Measurements from ENCODE around the gene ZNF468. TPM values are rescaled to one million over a fixed set of nuclear protein-coding genes. Genes with fewer than 3 reads are reported as not detected.
"Not testable (repeated sequence)": the region's sequence is repeated elsewhere in the genome, so short reads cannot be mapped to it uniquely, and the experiment has no call there.

ZNF468 gene
- polyA plus RNA-seq, 2 donors = 4.5 to 5.2 TPM

DNA sequence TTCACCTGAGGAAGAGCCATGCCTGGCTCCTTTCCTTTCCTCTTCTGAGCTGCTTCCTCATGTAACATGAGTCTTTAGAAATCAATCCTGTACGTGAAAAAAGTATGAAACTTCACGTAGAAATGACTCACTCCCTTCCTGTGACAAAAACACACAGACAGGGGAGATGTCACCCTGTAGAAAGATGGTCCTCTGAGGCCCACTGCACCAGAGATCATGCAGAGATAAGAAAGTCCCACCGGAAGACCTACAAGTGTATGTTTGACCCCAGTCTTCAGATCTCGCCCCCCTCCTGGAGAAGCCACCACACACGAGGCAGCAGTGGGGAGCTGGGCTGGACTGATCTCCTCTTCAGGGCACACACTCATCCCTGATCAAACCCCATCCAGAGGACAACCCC is 23.9 kb downstream of the ZNF468 start:
- WGBS, 2 donors = 58 to 65% methylated on average over 5 of the region's 5 CpGs
- not testable (repeated sequence) for H3K9me3 ChIP-seq (ENCODE audit: control insufficient read depth in 2 of 2, insufficient read depth in 1 of 2, low read depth in 1 of 2, low read length in 1 of 2); H3K36me3 ChIP-seq (ENCODE audit: control insufficient read depth in 2 of 2, insufficient read depth in 2 of 2, low read length in 1 of 2)

DNA sequence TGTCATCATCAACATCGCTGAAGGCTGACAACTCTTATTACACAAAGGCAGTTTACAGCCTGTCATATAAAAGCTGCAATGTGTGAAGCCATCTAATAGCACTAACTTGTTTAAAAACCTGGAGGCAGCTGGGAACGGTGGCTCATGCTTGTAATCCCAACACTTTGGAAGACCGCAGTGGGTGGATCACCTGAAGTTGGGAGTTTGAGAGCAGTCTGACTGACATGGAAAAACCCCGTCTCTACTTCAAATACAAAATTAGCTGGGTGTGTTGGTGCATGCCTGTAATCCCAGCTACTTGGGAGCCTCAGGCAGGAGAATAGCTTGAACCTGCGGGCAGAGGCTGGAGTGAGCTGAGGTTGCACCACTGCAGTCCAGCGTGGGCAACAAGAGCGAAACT is 27.6 kb downstream of the ZNF468 start:
- H3K27me3 ChIP-seq (ENCODE audit: control insufficient read depth in 1 of 2, insufficient read depth in 2 of 2, low read length in 2 of 2); H3K9me3 ChIP-seq (ENCODE audit: control insufficient read depth in 2 of 2, insufficient read depth in 1 of 2, low read depth in 1 of 2, low read length in 1 of 2); H3K36me3 ChIP-seq (ENCODE audit: control insufficient read depth in 2 of 2, insufficient read depth in 2 of 2, low read length in 1 of 2); H3K4me3 ChIP-seq (ENCODE audit: low read depth in 1 of 2, low read length in 2 of 2); H3K27ac ChIP-seq (ENCODE audit: low read depth in 2 of 2, low read length in 1 of 2); H3K4me1 ChIP-seq (ENCODE audit: control insufficient read depth in 2 of 2, insufficient read depth in 2 of 2, low read length in 1 of 2): not testable (repeated sequence)
- WGBS, 2 donors = 88 to 90% methylated on average over 7 of the region's 7 CpGs

More for the DNA sequence above, 23.9 kb downstream of the ZNF468 start:
- H3K27me3 ChIP-seq (ENCODE audit: control insufficient read depth in 1 of 2, insufficient read depth in 2 of 2, low read length in 2 of 2); H3K4me3 ChIP-seq (ENCODE audit: low read depth in 1 of 2, low read length in 2 of 2); H3K4me1 ChIP-seq (ENCODE audit: control insufficient read depth in 2 of 2, insufficient read depth in 2 of 2, low read length in 1 of 2); H3K27ac ChIP-seq (ENCODE audit: low read depth in 2 of 2, low read length in 1 of 2): not testable (repeated sequence)

DNA sequence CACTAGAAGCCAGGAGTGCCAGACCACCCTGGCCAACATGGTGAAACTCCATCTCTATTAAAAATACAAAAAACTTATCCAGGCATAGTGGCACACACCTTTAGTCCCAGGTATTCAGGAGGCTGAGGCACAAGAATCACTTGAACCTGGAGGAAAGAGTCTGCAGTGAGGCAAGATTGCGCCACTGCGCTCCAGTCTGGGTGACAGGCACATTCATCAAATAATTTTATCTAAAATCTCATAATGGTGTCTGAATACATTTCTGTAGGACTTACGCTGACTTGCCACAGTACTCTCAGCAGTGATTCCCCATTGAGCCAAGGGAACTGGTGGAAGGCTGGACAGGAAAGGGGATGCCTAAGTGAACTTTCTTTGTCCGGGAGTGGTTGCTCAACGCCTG is 31.7 kb downstream of the ZNF468 start:
- Histone ChIP-seq H3K36me3 (ENCODE audit: control insufficient read depth in 2 of 2, insufficient read depth in 2 of 2, low read length in 1 of 2) (no peaks in the 10 kb centered on the region), H3K9me3 (ENCODE audit: control insufficient read depth in 2 of 2, insufficient read depth in 1 of 2, low read depth in 1 of 2, low read length in 1 of 2) (peaks cover 0 to 2% of the 10 kb centered on the region in 2 donors), H3K27me3 (ENCODE audit: control insufficient read depth in 1 of 2, insufficient read depth in 2 of 2, low read length in 2 of 2) (no peaks in the 10 kb centered on the region), H3K4me3 (ENCODE audit: low read depth in 1 of 2, low read length in 2 of 2) (no peak overlapping the region), H3K27ac (ENCODE audit: low read depth in 2 of 2, low read length in 1 of 2) (no peak overlapping the region), H3K4me1 (ENCODE audit: control insufficient read depth in 2 of 2, insufficient read depth in 2 of 2, low read length in 1 of 2) (no peaks in the 10 kb centered on the region)
- 90 to 94% methylated on average over 5 of the region's 5 CpGs for WGBS, 2 donors

DNA sequence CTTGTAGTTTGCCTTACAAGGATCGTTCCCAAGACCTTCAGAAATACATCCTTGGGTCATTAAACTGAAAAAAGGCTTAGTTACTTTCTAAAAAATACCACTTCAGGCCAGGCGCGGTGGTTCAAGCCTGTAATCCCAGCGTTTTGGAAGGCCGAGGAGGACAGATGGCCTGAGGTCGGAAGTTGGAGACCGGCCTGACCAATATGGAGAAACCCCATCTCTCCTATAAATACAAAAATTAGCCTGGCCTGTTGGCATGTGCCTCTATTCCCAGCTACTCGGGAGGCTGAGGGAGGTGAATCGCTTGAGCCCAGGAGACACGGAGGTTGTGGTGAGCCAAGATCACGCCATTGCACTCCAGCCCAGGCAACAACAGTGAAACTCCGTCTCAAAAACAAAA is 33.7 kb downstream of the ZNF468 start:
- no peak overlapping the region for H3K27ac ChIP-seq (ENCODE audit: low read depth in 2 of 2, low read length in 1 of 2)
- WGBS, 2 donors = 95% methylated on average over 12 of the region's 12 CpGs
- H3K27me3 ChIP-seq (ENCODE audit: control insufficient read depth in 1 of 2, insufficient read depth in 2 of 2, low read length in 2 of 2) = no peaks in the 10 kb centered on the region
- H3K4me1 ChIP-seq (ENCODE audit: control insufficient read depth in 2 of 2, insufficient read depth in 2 of 2, low read length in 1 of 2) = no peaks in the 10 kb centered on the region
- no peak overlapping the region for H3K4me3 ChIP-seq (ENCODE audit: low read depth in 1 of 2, low read length in 2 of 2)
- H3K36me3 ChIP-seq (ENCODE audit: control insufficient read depth in 2 of 2, insufficient read depth in 2 of 2, low read length in 1 of 2) = no peaks in the 10 kb centered on the region
- peaks cover 0 to 2% of the 10 kb centered on the region in 2 donors for H3K9me3 ChIP-seq (ENCODE audit: control insufficient read depth in 2 of 2, insufficient read depth in 1 of 2, low read depth in 1 of 2, low read length in 1 of 2)

DNA sequence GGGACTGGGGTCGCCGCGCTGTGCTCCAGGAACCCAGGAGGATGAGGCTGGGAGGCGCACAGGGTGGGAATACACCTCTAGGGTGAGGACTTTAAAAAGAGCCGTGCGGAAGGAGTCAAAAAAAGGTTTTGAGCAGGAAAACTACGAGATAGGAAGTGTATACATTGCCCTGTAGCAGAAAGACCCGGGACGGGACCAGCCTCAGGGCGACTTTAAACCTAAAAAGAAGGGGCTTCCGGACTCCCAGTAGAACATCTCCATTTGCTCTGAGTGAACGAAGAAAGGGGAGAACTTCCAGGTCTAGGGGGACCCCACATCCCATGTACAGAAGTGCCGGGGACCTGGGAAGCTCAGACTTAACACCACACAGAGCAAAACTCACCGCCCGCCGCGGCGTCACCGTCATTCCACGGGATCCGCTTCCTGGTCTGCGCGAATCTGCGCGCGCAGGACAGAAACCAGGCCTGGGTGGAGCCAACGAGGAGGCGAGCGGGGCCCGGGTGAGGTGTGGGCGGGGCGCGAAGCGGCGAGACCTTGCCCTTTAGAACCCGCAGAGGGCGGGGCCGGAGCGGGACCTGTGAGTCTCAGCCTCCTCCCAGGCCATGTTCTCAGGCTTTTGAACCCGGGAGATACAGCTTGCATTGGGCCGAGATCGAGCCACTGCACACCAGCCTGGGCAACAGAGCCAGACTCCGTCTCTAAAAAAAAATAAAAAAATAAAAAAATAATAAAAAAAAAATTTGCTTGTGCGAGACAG is 36.0 kb downstream of the ZNF468 start, which contains the start of gene ZNF28:
Gene ZNF28, minus strand, starts transcription at position 430 of the 757 bp plus-strand sequence. CDS start 3,675 bp downstream, outside the sequence.
- peak within 1 kb of the TSS; percentile 65 to 80 for H3K4me3 ChIP-seq (ENCODE audit: low read depth in 1 of 2, low read length in 2 of 2)
- H3K4me1 ChIP-seq (ENCODE audit: control insufficient read depth in 2 of 2, insufficient read depth in 2 of 2, low read length in 1 of 2); H3K36me3 ChIP-seq (ENCODE audit: control insufficient read depth in 2 of 2, insufficient read depth in 2 of 2, low read length in 1 of 2); H3K27me3 ChIP-seq (ENCODE audit: control insufficient read depth in 1 of 2, insufficient read depth in 2 of 2, low read length in 2 of 2); H3K9me3 ChIP-seq (ENCODE audit: control insufficient read depth in 2 of 2, insufficient read depth in 1 of 2, low read depth in 1 of 2, low read length in 1 of 2): not testable (repeated sequence)
- H3K27ac ChIP-seq (ENCODE audit: low read depth in 2 of 2, low read length in 1 of 2) = peak within 1 kb of the TSS in 1 of 2 donors; percentile 13
- 1 to 2% methylated on average over 21 to 38 of the region's 44 CpGs for WGBS, 2 donors

DNA sequence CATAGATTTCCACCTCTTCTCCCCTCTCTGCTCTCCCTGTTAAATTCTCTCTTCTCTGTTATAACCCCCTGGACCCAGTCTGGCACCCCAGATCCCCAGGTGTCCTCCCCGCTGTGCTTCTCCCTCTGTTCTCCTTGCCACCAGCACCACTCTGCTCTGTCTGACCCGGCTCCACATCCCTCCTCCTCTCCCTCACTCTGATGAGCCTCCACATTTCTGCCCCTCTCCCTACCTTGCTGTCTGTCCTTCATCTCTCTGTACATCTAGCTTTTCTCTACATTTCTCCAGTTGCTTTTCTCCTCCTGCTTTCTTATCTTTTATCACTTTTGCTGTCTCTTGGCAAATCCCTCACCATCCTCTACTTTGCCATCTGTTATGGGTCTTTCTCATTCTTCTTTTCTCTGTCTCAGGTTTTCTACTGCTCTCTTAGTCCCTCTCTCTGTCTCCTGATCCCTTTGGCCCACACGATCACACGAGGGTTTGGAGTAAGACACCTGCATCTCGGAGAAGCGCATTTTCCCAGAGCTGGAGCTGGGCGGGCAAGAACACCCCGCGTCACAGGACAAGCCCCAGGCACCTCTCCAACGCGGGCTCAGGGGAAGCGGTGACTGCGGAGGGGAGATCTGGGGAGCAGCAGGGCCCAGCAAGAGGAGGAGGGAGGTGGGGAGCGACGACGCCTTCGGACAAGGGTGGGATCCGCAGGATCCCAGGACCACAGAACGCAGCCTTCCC is 36.8 kb downstream of the ZNF468 start:
- not testable (repeated sequence) for H3K27ac ChIP-seq (ENCODE audit: low read depth in 2 of 2, low read length in 1 of 2)
- 7% methylated on average over 13 to 19 of the region's 19 CpGs for WGBS, 2 donors

DNA sequence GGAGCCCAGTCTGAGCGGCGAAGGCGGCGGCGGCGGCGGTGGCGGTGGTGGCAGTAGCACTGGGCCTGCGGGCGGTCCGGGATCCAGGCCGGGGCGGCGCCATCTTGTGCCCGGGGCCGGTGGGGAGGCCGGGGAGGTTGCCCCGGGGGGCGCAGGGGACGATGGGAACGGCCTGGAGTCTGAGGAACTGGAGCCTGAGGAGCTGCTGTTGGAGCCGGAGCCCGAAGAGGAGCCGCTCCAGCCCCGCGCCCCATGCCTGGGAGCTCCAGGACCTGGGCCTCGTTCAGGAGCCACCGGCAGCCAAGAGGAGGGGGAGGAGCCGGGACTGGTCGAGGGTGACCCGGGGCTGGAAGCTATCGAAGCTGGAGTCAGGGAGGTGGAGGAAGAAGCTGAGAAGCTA is 47.6 kb downstream of the ZNF468 start:
- Histone ChIP-seq H3K4me1 (ENCODE audit: control insufficient read depth in 2 of 2, insufficient read depth in 2 of 2, low read length in 1 of 2) (no peaks in the 10 kb centered on the region), H3K4me3 (ENCODE audit: low read depth in 1 of 2, low read length in 2 of 2) (no peak overlapping the region), H3K27me3 (ENCODE audit: control insufficient read depth in 1 of 2, insufficient read depth in 2 of 2, low read length in 2 of 2) (no peaks in the 10 kb centered on the region), H3K9me3 (ENCODE audit: control insufficient read depth in 2 of 2, insufficient read depth in 1 of 2, low read depth in 1 of 2, low read length in 1 of 2) (peaks cover 16 to 23% of the 10 kb centered on the region in 2 donors), H3K36me3 (ENCODE audit: control insufficient read depth in 2 of 2, insufficient read depth in 2 of 2, low read length in 1 of 2) (peaks cover 3 to 12% of the 10 kb centered on the region in 2 donors), H3K27ac (ENCODE audit: low read depth in 2 of 2, low read length in 1 of 2) (no peak overlapping the region)
- WGBS, 2 donors = 96% methylated on average over 28 to 32 of the region's 32 CpGs

More for the DNA sequence above, 36.8 kb downstream of the ZNF468 start:
- peak overlapping the region; percentile 65 to 80 for H3K4me3 ChIP-seq (ENCODE audit: low read depth in 1 of 2, low read length in 2 of 2)
- H3K27me3 ChIP-seq (ENCODE audit: control insufficient read depth in 1 of 2, insufficient read depth in 2 of 2, low read length in 2 of 2); H3K9me3 ChIP-seq (ENCODE audit: control insufficient read depth in 2 of 2, insufficient read depth in 1 of 2, low read depth in 1 of 2, low read length in 1 of 2); H3K4me1 ChIP-seq (ENCODE audit: control insufficient read depth in 2 of 2, insufficient read depth in 2 of 2, low read length in 1 of 2); H3K36me3 ChIP-seq (ENCODE audit: control insufficient read depth in 2 of 2, insufficient read depth in 2 of 2, low read length in 1 of 2): not testable (repeated sequence)

DNA sequence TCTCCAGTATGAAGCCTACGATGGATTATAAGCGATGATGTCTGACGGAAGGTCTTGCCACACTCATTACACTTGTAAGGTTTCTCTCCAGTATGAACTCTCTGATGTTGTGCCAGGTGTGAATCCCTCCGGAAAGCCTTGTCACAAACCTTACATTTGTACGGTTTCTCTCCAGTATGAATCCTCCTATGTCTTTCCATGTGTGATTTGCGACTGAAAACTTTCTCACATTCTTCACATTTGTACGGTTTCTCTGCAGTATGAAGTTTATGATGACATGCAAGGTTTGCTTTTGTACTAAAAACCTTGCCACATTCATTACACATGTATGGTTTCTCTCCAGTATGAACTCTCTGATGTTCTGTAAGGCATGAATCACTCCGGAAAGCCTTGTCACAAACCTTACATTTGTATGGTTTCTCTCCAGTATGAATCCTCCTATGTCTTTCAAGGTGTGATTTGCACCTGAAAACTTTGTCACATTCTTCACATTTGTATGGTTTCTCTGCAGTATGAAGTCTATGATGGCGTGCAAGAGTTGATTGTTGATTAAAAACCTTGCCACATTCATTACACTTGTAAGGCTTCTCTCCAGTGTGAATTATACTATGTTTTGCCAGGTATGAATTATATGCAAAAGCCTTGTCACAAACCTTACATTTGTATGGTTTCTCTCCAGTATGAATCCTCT is 57.3 kb downstream of the ZNF468 start:
- H3K9me3 ChIP-seq (ENCODE audit: control insufficient read depth in 2 of 2, insufficient read depth in 1 of 2, low read depth in 1 of 2, low read length in 1 of 2) = peaks cover 15 to 43% of the 10 kb centered on the region in 2 donors
- WGBS, 2 donors = 97 to 98% methylated on average over 9 of the region's 9 CpGs
- peaks cover 8 to 13% of the 10 kb centered on the region in 2 donors for H3K36me3 ChIP-seq (ENCODE audit: control insufficient read depth in 2 of 2, insufficient read depth in 2 of 2, low read length in 1 of 2)
- H3K4me1 ChIP-seq (ENCODE audit: control insufficient read depth in 2 of 2, insufficient read depth in 2 of 2, low read length in 1 of 2); H3K27ac ChIP-seq (ENCODE audit: low read depth in 2 of 2, low read length in 1 of 2); H3K27me3 ChIP-seq (ENCODE audit: control insufficient read depth in 1 of 2, insufficient read depth in 2 of 2, low read length in 2 of 2); H3K4me3 ChIP-seq (ENCODE audit: low read depth in 1 of 2, low read length in 2 of 2): not testable (repeated sequence)

DNA sequence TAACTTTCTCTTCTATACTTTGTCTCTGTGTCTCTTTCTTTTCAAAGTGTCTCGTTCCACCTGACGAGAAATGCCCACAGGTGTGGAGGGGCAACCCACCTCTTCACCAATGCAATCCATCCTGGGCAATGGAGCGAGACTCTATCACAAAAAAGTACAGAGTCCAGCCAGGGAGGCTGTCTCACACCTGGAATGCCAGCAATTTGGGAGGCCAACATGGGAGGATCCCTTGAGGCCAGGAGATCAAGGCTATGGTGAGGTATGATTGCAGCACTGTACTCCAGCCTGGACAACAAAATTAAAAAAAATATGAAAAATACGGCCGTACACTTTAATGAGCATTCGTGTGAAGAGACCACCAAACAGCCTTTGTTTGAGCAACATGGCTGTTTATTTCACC is 68.0 kb downstream of the ZNF468 start:
- no peaks in the 10 kb centered on the region for H3K36me3 ChIP-seq (ENCODE audit: control insufficient read depth in 2 of 2, insufficient read depth in 2 of 2, low read length in 1 of 2)
- H3K9me3 ChIP-seq (ENCODE audit: control insufficient read depth in 2 of 2, insufficient read depth in 1 of 2, low read depth in 1 of 2, low read length in 1 of 2) = peaks cover 3 to 9% of the 10 kb centered on the region in 2 donors
- no peak overlapping the region for H3K4me3 ChIP-seq (ENCODE audit: low read depth in 1 of 2, low read length in 2 of 2)
- no peak overlapping the region for H3K27ac ChIP-seq (ENCODE audit: low read depth in 2 of 2, low read length in 1 of 2)
- WGBS, 2 donors = 91 to 95% methylated on average over 6 of the region's 6 CpGs
- H3K4me1 ChIP-seq (ENCODE audit: control insufficient read depth in 2 of 2, insufficient read depth in 2 of 2, low read length in 1 of 2) = peaks cover 0 to 3% of the 10 kb centered on the region in 2 donors
- no peaks in the 10 kb centered on the region for H3K27me3 ChIP-seq (ENCODE audit: control insufficient read depth in 1 of 2, insufficient read depth in 2 of 2, low read length in 2 of 2)

Data from esophagus (tissue), 2 donors.